Measurements from ENCODE around the gene NINJ1. TPM values are rescaled to one million over a fixed set of nuclear protein-coding genes. Genes with fewer than 3 reads are reported as not detected.

The NINJ1 gene
- polyA plus RNA-seq, 1 of the 3 experiments (the other 2 are of a cell fraction): 31.7 TPM

DNA sequence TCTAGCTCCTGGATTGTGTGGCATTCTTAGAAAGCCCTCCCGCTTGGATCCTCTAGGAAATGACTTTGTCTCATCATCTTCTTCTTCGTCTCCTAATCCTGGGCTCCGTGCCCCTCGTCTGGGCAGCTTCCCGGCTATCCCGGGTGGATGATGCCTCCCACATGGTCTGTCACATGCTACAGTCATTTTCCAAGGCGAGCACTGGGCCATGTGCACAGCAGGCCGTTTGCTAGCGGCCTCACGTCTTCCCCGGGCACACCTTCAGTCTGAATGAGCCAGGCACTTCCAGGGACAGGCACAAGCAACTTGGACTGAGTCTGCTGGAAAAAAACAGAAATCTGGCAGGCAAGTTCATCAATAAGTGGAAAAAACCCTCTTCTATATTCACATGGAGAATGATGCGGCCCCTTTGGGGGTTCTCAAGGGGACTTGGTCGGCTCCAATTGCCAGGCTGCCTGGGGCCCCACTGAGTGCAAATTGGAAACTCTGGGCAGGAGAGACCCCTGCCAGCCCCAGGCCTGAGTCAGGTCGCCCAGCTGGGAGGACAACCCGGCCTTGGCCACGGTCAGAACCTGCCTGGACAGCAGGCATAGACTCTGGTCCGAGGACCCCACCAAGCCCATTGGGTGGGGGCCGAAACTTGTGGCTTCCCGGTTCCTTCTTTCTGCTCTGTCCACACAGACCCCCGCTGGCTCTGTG lies 38.8 kb upstream of the NINJ1 start:
- Histone ChIP-seq H3K4me1 (ENCODE audit: control insufficient read depth in 1 of 2, insufficient read depth in 2 of 2, low read depth in 1 of 2, low read length in 1 of 2) (peaks cover 0 to 12% of the 10 kb centered on the region in 2 experiments; a peak in 1 of 4 replicates), H3K9me3 (no peaks in the 10 kb centered on the region), H3K9me2 (no peaks in the 10 kb centered on the region), H3K79me2 (ENCODE audit: insufficient read depth) (no peaks in the 10 kb centered on the region), H3F3A (replicated peaks; ENCODE audit: insufficient read depth) (no peaks in the 10 kb centered on the region), H3K27ac (ENCODE audit: low read depth in 2 of 2, low read length in 1 of 2) (no peak overlapping the region), H2AFZ (ENCODE audit: low read depth) (no peak overlapping the region), H3K9ac (no peak overlapping the region), H3K27me3 (ENCODE audit: insufficient read depth) (no peaks in the 10 kb centered on the region), H3K4me3 (ENCODE audit: low read depth in 2 of 2, low read length in 1 of 2) (no peak overlapping the region), H3K4me2 (no peak overlapping the region), H3K36me3 (replicated peaks in 1 of 2; ENCODE audit: control insufficient read depth in 1 of 2, insufficient read depth in 2 of 2, low read length in 1 of 2) (no peaks in the 10 kb centered on the region), H4K20me1 (ENCODE audit: insufficient read depth) (no peaks in the 10 kb centered on the region)
- POLR2A ChIA-PET: no interaction called here
- CTCF ChIA-PET: interaction anchor here (1.3 kb wide), 1 partner anchor 132 kb away, joined by 4 read pairs; no protein-coding TSS in a partner anchor
- no peak for DNase-seq
- 47% methylated on average over 19 of the region's 20 CpGs for WGBS (ENCODE audit: low lambda C conversion rate)
- TF ChIP-seq NRF1 (IDR thresholded peaks at IDR 0.05; ENCODE audit: low read depth, low read length): no peak
- no peak for TF ChIP-seq YY1 (IDR thresholded peaks at IDR 0.05; ENCODE audit: low read depth)
- TF ChIP-seq GABPA (IDR thresholded peaks at IDR 0.05; ENCODE audit: low read depth): no peak
- no peak for TF ChIP-seq RAD21 (IDR thresholded peaks at IDR 0.05; ENCODE audit: low read length)

DNA sequence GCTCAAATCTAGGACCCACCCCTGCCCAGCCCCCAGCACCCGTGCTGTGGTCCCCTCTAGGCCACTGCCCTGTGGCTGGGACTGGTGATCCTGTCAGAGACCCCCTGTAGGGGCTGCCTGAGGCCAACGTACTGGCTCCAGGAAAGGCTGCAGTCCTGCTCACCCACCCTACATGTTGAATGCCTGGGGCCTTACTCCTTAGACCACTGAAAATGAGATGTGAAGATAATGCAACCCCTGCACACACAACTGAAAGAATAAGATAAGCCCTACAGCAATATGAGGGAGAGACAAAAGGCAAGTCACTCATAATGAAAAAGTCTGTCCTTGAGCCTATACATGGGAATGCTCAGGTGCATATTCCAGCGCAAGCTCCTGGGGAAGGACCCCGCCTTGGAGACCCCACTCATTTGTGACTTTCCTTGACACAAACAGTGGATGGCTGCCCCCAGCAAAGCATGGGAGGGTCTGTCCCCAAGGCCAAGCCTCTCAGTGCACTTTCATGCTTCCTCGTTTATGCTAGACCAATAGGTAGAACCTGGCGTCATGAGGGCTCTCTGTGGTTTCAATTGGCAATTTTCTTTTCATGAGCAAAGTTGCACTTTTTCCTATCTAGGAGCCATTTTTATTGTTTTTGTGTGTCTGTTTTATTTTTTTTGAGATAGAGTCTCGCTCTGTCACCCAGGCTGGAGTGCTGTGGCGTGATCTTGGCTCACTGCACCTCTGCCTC lies 37.4 kb upstream of the NINJ1 start:
- ChIA-PET CTCF (interaction anchor here (1.1 to 1.3 kb wide), 2 partner anchors 131 to 133 kb away, joined by 3 to 4 read pairs; no protein-coding TSS in a partner anchor), POLR2A (no interaction called here)
- Histone ChIP-seq H3K27me3 (ENCODE audit: insufficient read depth) (no peaks in the 10 kb centered on the region), H3K27ac (ENCODE audit: low read depth in 2 of 2, low read length in 1 of 2) (no peak overlapping the region), H3K36me3 (replicated peaks in 1 of 2; ENCODE audit: control insufficient read depth in 1 of 2, insufficient read depth in 2 of 2, low read length in 1 of 2) (no peaks in the 10 kb centered on the region), H3F3A (replicated peaks; ENCODE audit: insufficient read depth) (no peaks in the 10 kb centered on the region), H3K9ac (no peak overlapping the region), H2AFZ (ENCODE audit: low read depth) (no peak overlapping the region), H3K4me2 (no peak overlapping the region), H3K9me3 (no peaks in the 10 kb centered on the region), H3K9me2 (no peaks in the 10 kb centered on the region), H3K79me2 (ENCODE audit: insufficient read depth) (no peaks in the 10 kb centered on the region), H3K4me1 (ENCODE audit: control insufficient read depth in 1 of 2, insufficient read depth in 2 of 2, low read depth in 1 of 2, low read length in 1 of 2) (peaks cover 0 to 13% of the 10 kb centered on the region in 2 experiments; a peak in 1 of 4 replicates), H3K4me3 (ENCODE audit: low read depth in 2 of 2, low read length in 1 of 2) (no peak overlapping the region), H4K20me1 (ENCODE audit: insufficient read depth) (no peaks in the 10 kb centered on the region)
- WGBS (ENCODE audit: low lambda C conversion rate): 49% methylated on average over 8 of the region's 8 CpGs
- DNase-seq: no peak
- TF ChIP-seq FOXM1 (IDR thresholded peaks at IDR 0.05; ENCODE audit: low read depth): no peak
- no peak for TF ChIP-seq RAD21 (IDR thresholded peaks at IDR 0.05; ENCODE audit: low read length)
- TF ChIP-seq GABPA (IDR thresholded peaks at IDR 0.05; ENCODE audit: low read depth): no peak
- TF ChIP-seq FOSL2 (IDR thresholded peaks at IDR 0.05; ENCODE audit: borderline replicate concordance, low read depth): no peak
- no peak for TF ChIP-seq SMC3 (IDR thresholded peaks at IDR 0.05; ENCODE audit: low read depth, low read length)
- no peak for TF ChIP-seq FOXJ3 (CRISPR knock-in tag; IDR thresholded peaks at IDR 0.05)

DNA sequence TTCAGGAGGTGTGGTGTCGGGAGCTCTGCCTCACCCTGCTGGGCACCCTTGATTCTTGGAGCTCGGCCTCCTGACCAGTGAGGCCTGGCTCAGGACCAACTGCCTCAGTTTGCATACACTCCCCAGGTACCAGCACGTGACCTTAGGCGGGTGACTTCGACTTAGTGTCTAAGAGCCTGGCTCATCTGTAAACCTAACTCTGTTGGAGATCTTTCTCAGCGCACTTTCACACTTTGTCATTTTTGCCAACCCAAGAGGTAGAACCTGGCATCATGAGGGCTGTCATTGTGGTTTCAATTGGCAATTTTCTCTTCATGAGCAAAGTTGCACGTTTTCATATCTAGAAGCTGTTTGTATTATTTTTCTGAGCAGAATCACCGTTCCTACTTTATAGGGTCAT lies 36.5 kb upstream of the NINJ1 start:
- H3F3A ChIP-seq (replicated peaks; ENCODE audit: insufficient read depth): no peaks in the 10 kb centered on the region
- POLR2A ChIA-PET: no interaction called here
- no peaks in the 10 kb centered on the region for H3K9me2 ChIP-seq
- no peaks in the 10 kb centered on the region for H4K20me1 ChIP-seq (ENCODE audit: insufficient read depth)
- H3K4me2 ChIP-seq: no peak overlapping the region
- no peaks in the 10 kb centered on the region for H3K27me3 ChIP-seq (ENCODE audit: insufficient read depth)
- CTCF ChIA-PET: interaction anchor here (1.1 to 1.4 kb wide), 2 partner anchors 12 to 132 kb away, joined by 3 read pairs; no protein-coding TSS in a partner anchor
- no peaks in the 10 kb centered on the region for H3K9me3 ChIP-seq
- WGBS (ENCODE audit: low lambda C conversion rate): 60% methylated on average over 8 of the region's 8 CpGs
- no peaks in the 10 kb centered on the region for H3K36me3 ChIP-seq (replicated peaks in 1 of 2; ENCODE audit: control insufficient read depth in 1 of 2, insufficient read depth in 2 of 2, low read length in 1 of 2)
- no peak overlapping the region for H3K9ac ChIP-seq
- H3K4me3 ChIP-seq (ENCODE audit: low read depth in 2 of 2, low read length in 1 of 2): no peak overlapping the region
- no peak for DNase-seq
- no peak overlapping the region for H3K27ac ChIP-seq (ENCODE audit: low read depth in 2 of 2, low read length in 1 of 2)
- H3K4me1 ChIP-seq (ENCODE audit: control insufficient read depth in 1 of 2, insufficient read depth in 2 of 2, low read depth in 1 of 2, low read length in 1 of 2): peaks cover 0 to 13% of the 10 kb centered on the region in 2 experiments; a peak in 1 of 4 replicates
- H2AFZ ChIP-seq (ENCODE audit: low read depth): no peak overlapping the region
- H3K79me2 ChIP-seq (ENCODE audit: insufficient read depth): no peaks in the 10 kb centered on the region
- no peak for TF ChIP-seq POLR2AphosphoS5 (IDR thresholded peaks at IDR 0.05; ENCODE audit: low read depth, low read length)
- TF ChIP-seq, protein P1, sequence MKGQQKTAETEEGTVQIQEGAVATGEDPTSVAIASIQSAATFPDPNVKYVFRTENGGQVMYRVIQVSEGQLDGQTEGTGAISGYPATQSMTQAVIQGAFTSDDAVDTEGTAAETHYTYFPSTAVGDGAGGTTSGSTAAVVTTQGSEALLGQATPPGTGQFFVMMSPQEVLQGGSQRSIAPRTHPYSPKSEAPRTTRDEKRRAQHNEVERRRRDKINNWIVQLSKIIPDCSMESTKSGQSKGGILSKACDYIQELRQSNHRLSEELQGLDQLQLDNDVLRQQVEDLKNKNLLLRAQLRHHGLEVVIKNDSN (IDR thresholded peaks at IDR 0.05; ENCODE audit: borderline replicate concordance, low read depth): no peak
- TF ChIP-seq RXRA (IDR thresholded peaks at IDR 0.05; ENCODE audit: borderline replicate concordance, low read depth): no peak
- no peak for TF ChIP-seq FOXM1 (IDR thresholded peaks at IDR 0.05; ENCODE audit: low read depth)
- no peak for TF ChIP-seq CHD2 (IDR thresholded peaks at IDR 0.05; ENCODE audit: low read length, partially characterized antibody)
- TF ChIP-seq, protein P2, sequence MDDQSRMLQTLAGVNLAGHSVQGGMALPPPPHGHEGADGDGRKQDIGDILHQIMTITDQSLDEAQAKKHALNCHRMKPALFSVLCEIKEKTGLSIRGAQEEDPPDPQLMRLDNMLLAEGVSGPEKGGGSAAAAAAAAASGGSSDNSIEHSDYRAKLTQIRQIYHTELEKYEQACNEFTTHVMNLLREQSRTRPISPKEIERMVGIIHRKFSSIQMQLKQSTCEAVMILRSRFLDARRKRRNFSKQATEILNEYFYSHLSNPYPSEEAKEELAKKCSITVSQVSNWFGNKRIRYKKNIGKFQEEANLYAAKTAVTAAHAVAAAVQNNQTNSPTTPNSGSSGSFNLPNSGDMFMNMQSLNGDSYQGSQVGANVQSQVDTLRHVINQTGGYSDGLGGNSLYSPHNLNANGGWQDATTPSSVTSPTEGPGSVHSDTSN (IDR thresholded peaks at IDR 0.05): no peak
- no peak for TF ChIP-seq MEF2A (IDR thresholded peaks at IDR 0.05; ENCODE audit: borderline replicate concordance, low read depth)
- TF ChIP-seq, protein P3, sequence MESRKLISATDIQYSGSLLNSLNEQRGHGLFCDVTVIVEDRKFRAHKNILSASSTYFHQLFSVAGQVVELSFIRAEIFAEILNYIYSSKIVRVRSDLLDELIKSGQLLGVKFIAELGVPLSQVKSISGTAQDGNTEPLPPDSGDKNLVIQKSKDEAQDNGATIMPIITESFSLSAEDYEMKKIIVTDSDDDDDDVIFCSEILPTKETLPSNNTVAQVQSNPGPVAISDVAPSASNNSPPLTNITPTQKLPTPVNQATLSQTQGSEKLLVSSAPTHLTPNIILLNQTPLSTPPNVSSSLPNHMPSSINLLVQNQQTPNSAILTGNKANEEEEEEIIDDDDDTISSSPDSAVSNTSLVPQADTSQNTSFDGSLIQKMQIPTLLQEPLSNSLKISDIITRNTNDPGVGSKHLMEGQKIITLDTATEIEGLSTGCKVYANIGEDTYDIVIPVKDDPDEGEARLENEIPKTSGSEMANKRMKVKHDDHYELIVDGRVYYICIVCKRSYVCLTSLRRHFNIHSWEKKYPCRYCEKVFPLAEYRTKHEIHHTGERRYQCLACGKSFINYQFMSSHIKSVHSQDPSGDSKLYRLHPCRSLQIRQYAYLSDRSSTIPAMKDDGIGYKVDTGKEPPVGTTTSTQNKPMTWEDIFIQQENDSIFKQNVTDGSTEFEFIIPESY (IDR thresholded peaks at IDR 0.05; ENCODE audit: borderline replicate concordance, low read depth): no peak
- TF ChIP-seq EZH2phosphoT487 (IDR thresholded peaks at IDR 0.05; ENCODE audit: borderline replicate concordance, low read depth): no peak

All from SK-N-SH (cell line).